Peyer's patch (tissue), 4 donors: Measurements from ENCODE around the gene RAB8A. TPM values are rescaled to one million over a fixed set of nuclear protein-coding genes. Genes with fewer than 3 reads are reported as not detected.
"Not testable (repeated sequence)": the region's sequence is repeated elsewhere in the genome, so short reads cannot be mapped to it uniquely, and the experiment has no call there.

Source experiments
- DNase-seq, 3 donors: peaks; one replicate each; pipeline ENCODE4 v3.0.0-alpha.2; 2017 to 2019
- H3K27ac ChIP-seq, 4 donors: fragments of 200-600 bp; sonication (generic); one replicate each; pipeline ENCODE4 v1.5.1; 2016 to 2019
- H3K27me3 ChIP-seq, 2 donors: fragments of 200-600 bp; sonication (generic); one replicate each; pipeline ENCODE4 v1.5.1; 2019
- H3K36me3 ChIP-seq, 3 donors: fragments of 200-600 bp; sonication (generic); one replicate each; pipeline ENCODE4 v1.5.1; 2016 to 2019
- H3K4me1 ChIP-seq, 4 donors: fragments of 200-600 bp; sonication (generic); one replicate each; pipeline ENCODE4 v1.5.1; 2016 to 2019
- H3K4me3 ChIP-seq, 4 donors: fragments of 200-600 bp; sonication (generic); 1 replicate in 3 of 4; 2 replicates in 1 of 4; pipeline ENCODE4 v1.5.1; 2016 to 2019; ENCODE audit warnings: mild to moderate bottlenecking in 1 of 4
- H3K9me3 ChIP-seq, 4 donors: fragments of 200-600 bp; sonication (generic); one replicate each; pipeline ENCODE4 v1.5.1; 2016 to 2019; ENCODE audit warnings: mild to moderate bottlenecking in 1 of 4
- CTCF ChIP-seq, 6 experiments: fragments of 450-650 bp in 4 of 6; fragments of 200-600 bp in 2 of 6; sonication (generic) in 1 of 6; IDR thresholded peaks; one replicate each; pipeline ENCODE4 v1.5.1; 2017 to 2019; ENCODE audit warnings: antibody characterized with exemption in 6 of 6, mild to moderate bottlenecking in 3 of 6, moderate library complexity in 1 of 6
- POLR2A ChIP-seq, 2 donors: fragments of 450-650 bp; IDR thresholded peaks; one replicate each; pipeline ENCODE4 v1.5.1; 2017; ENCODE audit warnings: antibody characterized with exemption in 2 of 2, mild to moderate bottlenecking in 2 of 2, moderate library complexity in 2 of 2
- total RNA-seq, 4 donors: library from RNA; depleted of rRNA; stranded (reverse); fragments of >200 nt; gene quantifications; one replicate each; pipeline ENCODE4 v1.1.0, GENCODE V29; 2016

RAB8A gene
- total RNA-seq, 4 donors from 2014 or later: 53.6 to 138 (median 113) TPM

DNA sequence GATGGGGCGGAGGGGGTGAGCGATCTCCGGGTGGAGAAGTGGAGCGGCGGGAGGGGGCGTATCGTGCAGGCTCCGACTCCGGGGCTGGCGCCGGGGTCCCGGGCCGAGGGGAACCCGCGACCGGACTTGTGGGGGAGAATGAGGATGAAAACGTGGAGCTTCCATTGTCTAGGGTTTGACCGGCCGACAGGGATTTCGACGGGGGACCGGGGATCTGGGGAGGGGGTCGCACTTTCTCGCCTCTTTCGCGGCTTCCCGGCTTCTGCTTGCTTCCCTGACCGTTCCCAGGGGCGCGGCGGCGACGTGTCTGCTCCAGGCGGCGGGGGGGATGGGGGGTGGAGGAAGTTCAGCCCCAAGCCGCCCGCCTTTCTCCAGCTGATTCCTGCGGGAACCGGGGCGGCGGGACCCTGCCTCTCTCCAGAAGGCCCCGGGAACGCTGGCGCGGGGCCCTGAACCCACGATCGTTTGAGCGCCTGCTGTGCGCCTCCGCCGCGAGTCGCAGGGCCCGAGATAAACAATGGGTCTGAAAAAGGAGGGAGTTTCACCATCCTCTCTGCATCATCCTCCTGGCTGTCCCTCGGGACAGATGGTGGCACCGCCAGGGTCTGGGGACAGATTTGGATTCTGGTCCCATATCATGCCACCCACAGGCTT, 34.6 kb upstream of the RAB8A start:
- H3K4me3 ChIP-seq: peak overlapping the region; percentile 90 to 100 (median 94)
- peaks cover 0 to 8% (median 0%) of the 10 kb centered on the region in 3 donors for H3K36me3 ChIP-seq
- TF ChIP-seq POLR2A (IDR thresholded peaks at IDR 0.05): no peak
- no peak for TF ChIP-seq CTCF (IDR thresholded peaks at IDR 0.05)
- H3K9me3 ChIP-seq: no peaks in the 10 kb centered on the region
- H3K27ac ChIP-seq: peak overlapping the region; percentile 95 to 100 (median 99)
- peaks cover 0 to 58% (median 22%) of the 10 kb centered on the region in 4 donors for H3K4me1 ChIP-seq
- DNase-seq: peak; percentile 59 to 77 (median 77)
- H3K27me3 ChIP-seq: no peaks in the 10 kb centered on the region

GRCh38 chr19:16077984-16078758, 33.5 kb upstream of the RAB8A start:
- no peaks in the 10 kb centered on the region for H3K9me3 ChIP-seq
- H3K27me3 ChIP-seq: no peaks in the 10 kb centered on the region
- H3K27ac ChIP-seq: peak overlapping the region; percentile 95 to 100 (median 99)
- peak in 1 of 3 donors; percentile 32 for DNase-seq
- peaks cover 0 to 19% (median 0%) of the 10 kb centered on the region in 3 donors for H3K36me3 ChIP-seq
- no peak for TF ChIP-seq POLR2A (IDR thresholded peaks at IDR 0.05)
- peak overlapping the region; percentile 90 to 100 (median 94) for H3K4me3 ChIP-seq
- H3K4me1 ChIP-seq: peaks cover 0 to 53% (median 22%) of the 10 kb centered on the region in 4 donors

DNA sequence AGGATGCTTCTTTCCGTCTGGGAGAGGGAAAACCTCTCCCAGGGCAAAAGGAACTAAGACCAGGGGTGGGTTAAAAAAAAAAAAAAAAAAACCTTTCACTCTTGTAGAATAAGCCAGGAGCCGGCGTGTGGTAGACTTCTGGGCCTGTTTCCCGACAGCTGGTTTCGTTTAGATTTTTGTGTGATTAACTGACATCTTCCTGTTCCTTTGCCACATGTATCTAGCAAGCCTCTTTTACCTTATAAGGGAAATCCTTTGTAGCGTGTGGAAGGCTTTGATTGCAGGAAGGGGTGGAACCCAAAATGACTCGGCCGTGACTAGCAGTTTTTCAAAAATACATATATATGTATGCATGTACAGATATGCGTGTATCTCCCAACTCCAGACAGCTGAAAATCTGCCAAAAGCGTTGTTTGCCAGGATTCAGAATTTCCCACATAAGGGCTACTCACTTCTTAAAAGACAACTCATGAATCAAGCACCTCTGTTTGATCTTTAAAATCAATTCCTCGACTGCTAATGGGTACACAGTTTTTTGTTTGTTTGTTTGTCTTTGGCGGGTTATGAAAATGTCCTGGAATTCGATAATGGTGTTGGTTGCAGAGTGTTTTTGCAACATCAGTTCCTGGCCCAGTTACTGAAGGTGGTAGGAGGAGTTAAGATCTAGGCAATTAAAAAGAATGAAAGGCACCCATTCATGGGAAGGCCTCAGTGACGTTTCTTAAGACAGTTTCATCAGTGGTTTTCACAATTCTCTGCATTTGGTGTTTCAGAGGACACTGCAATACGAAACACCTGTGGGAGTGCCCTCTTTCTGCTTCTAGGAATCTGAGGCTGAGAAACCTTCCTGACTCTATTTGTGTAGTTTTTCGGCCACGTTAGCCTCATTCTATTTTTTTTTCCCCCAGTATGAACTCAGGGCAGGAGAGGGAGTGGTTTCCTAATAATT, 32.7 kb upstream of the RAB8A start:
- H3K27me3 ChIP-seq: no peaks in the 10 kb centered on the region
- H3K27ac ChIP-seq: peak overlapping the region; percentile 95 to 100 (median 99)
- peak overlapping the region; percentile 90 to 100 (median 94) for H3K4me3 ChIP-seq
- peaks cover 0 to 54% (median 22%) of the 10 kb centered on the region in 4 donors for H3K4me1 ChIP-seq
- H3K9me3 ChIP-seq: no peaks in the 10 kb centered on the region
- DNase-seq: peak in 2 of 3 donors; percentile 82 to 92
- peaks cover 0 to 27% (median 0%) of the 10 kb centered on the region in 3 donors for H3K36me3 ChIP-seq
- TF ChIP-seq CTCF (IDR thresholded peaks at IDR 0.05): no peak
- TF ChIP-seq POLR2A (IDR thresholded peaks at IDR 0.05): peak in 1 of 2 donors; percentile 52

- peaks cover 0 to 79% (median 0%) of the 10 kb centered on the region in 3 donors for H3K36me3 ChIP-seq
- TF ChIP-seq POLR2A (IDR thresholded peaks at IDR 0.05): no peak
- TF ChIP-seq CTCF (IDR thresholded peaks at IDR 0.05): no peak
- H3K27ac ChIP-seq: no peak overlapping the region
These were observed 27.5 kb upstream of the RAB8A start for GRCh38 chr19:16084067-16084685.

GRCh38 chr19:16085115-16085514, 26.6 kb upstream of the RAB8A start:
- TF ChIP-seq POLR2A (IDR thresholded peaks at IDR 0.05) (no peak), CTCF (IDR thresholded peaks at IDR 0.05) (no peak)
- Histone ChIP-seq H3K9me3 (no peaks in the 10 kb centered on the region), H3K27me3 (no peaks in the 10 kb centered on the region), H3K4me1 (peaks cover 0 to 76% (median 20%) of the 10 kb centered on the region in 4 donors), H3K36me3 (peaks cover 0 to 88% (median 0%) of the 10 kb centered on the region in 3 donors), H3K27ac (peak overlapping the region in 3 of 4 donors; percentile 10 to 75 (median 16)), H3K4me3 (no peak overlapping the region)
- DNase-seq: no peak

More at GRCh38 chr19:16084067-16084685, 27.5 kb upstream of the RAB8A start:
- no peaks in the 10 kb centered on the region for H3K9me3 ChIP-seq
- no peak overlapping the region for H3K4me3 ChIP-seq
- H3K4me1 ChIP-seq: peaks cover 0 to 78% (median 27%) of the 10 kb centered on the region in 4 donors
- H3K27me3 ChIP-seq: no peaks in the 10 kb centered on the region
- DNase-seq: no peak

DNA sequence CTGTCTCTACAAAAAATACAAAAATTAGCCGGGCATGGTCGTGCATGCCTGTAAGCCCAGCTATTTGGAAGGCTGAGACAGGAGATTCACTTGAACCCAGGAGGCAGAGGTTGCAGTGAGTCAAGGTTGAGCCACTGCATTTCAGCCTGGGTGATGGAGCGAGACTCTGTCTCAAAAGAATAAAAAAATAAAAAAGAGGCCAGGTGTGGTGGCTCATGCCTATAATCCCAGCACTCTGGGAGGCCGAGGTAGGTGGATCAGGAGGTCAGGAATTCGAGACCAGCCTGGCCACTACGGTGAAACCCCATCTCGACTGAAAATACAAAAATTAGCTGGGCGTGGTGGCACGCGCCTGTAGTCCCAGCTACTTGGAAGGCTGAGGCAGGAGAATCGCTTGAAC, 24.3 kb upstream of the RAB8A start:
- not testable (repeated sequence) for H3K27me3 ChIP-seq, H3K9me3 ChIP-seq, DNase-seq, H3K4me3 ChIP-seq
- Histone ChIP-seq H3K4me1 (peaks cover 0 to 57% (median 10%) of the 10 kb centered on the region in 4 donors), H3K36me3 (peaks cover 0 to 100% (median 0%) of the 10 kb centered on the region in 3 donors), H3K27ac (peak overlapping the region in 3 of 4 donors; percentile 1 to 78 (median 67))
